SK-N-SH treated with all-trans-retinoic acid at 6 μM for 48 hours (cell line): ENCODE data around the gene RHEBL1.
A peak's percentile ranks its signal among the peaks of the same experiment; 100 is the strongest.

Experiments used
- ATAC-seq: fragments of 200-7000 bp; cut with Tn5 transposase; 3 replicates; pipeline ENCODE4 v1.9.1; 2020; ENCODE audit warnings: mild to moderate bottlenecking, moderate library complexity
- ARNTL ChIP-seq: fragments of 450-650 bp; formaldehyde crosslinking; IDR thresholded peaks from 2 replicates; pipeline ENCODE4 v1.5.0; 2020; ENCODE audit warnings: low read depth, mild to moderate bottlenecking, moderate library complexity, borderline replicate concordance
- BACH2 ChIP-seq: fragments of 250-450 bp; sonication (Bioruptor Pico); IDR thresholded peaks from 2 replicates; pipeline ENCODE4 v1.9.0; 2021; ENCODE audit warnings: mild to moderate bottlenecking, borderline replicate concordance
- CREB5 ChIP-seq: fragments of 250-450 bp; sonication (Bioruptor Pico); IDR thresholded peaks from 2 replicates; pipeline ENCODE4 v1.5.1; 2020; ENCODE audit warnings: low read depth, mild to moderate bottlenecking, moderate library complexity
- CSDC2 ChIP-seq: fragments of 250-450 bp; sonication (Bioruptor Pico); IDR thresholded peaks from 2 replicates; pipeline ENCODE4 v1.5.0; 2020; ENCODE audit warnings: mild to moderate bottlenecking, moderate library complexity
- CSRNP3 ChIP-seq: fragments of 250-450 bp; sonication (Bioruptor Pico); IDR thresholded peaks from 2 replicates; pipeline ENCODE4 v1.5.1; 2021; ENCODE audit warnings: mild to moderate bottlenecking, moderate library complexity
- ISL1 ChIP-seq: fragments of 250-450 bp; sonication (Bioruptor Pico); IDR thresholded peaks from 2 replicates; pipeline ENCODE4 v2.1.2; 2022; ENCODE audit warnings: mild to moderate bottlenecking, moderate library complexity
- OSR1 ChIP-seq: fragments of 250-450 bp; sonication (Bioruptor Pico); IDR thresholded peaks from 2 replicates; pipeline ENCODE4 v1.8.0; 2022; ENCODE audit warnings: moderate library complexity, mild to moderate bottlenecking, inconsistent platforms
- PATZ1 ChIP-seq: fragments of 250-450 bp; sonication (Bioruptor Pico); IDR thresholded peaks from 2 replicates; pipeline ENCODE4 v1.8.0; 2020; ENCODE audit warnings: mild to moderate bottlenecking, moderate library complexity, borderline replicate concordance
- POU6F1 ChIP-seq: fragments of 250-450 bp; sonication (Bioruptor Pico); IDR thresholded peaks from 2 replicates; pipeline ENCODE4 v1.8.0; 2021; ENCODE audit warnings: low read depth, mild to moderate bottlenecking, moderate library complexity, borderline replicate concordance
- PPARA ChIP-seq: fragments of 250-450 bp; sonication (Bioruptor Pico); IDR thresholded peaks from 2 replicates; pipeline ENCODE4 v1.5.0; 2020; ENCODE audit warnings: mild to moderate bottlenecking, borderline replicate concordance
- RARB ChIP-seq: fragments of 250-450 bp; sonication (Bioruptor Pico); IDR thresholded peaks from 2 replicates; pipeline ENCODE4 v1.8.0; 2021; ENCODE audit warnings: mild to moderate bottlenecking, moderate library complexity
- SNAI2 ChIP-seq: fragments of 250-450 bp; sonication (Bioruptor Pico); IDR thresholded peaks from 2 replicates; pipeline ENCODE4 v1.5.0; 2020; ENCODE audit warnings: mild to moderate bottlenecking, moderate library complexity
- TCF4 ChIP-seq: fragments of 250-450 bp; sonication (Bioruptor Pico); IDR thresholded peaks from 2 replicates; pipeline ENCODE4 v1.8.0; 2021; ENCODE audit warnings: mild to moderate bottlenecking, moderate library complexity, borderline replicate concordance
- TOX ChIP-seq: fragments of 250-450 bp; sonication (Bioruptor Pico); IDR thresholded peaks from 2 replicates; pipeline ENCODE4 v1.8.0; 2021; ENCODE audit warnings: mild to moderate bottlenecking, moderate library complexity, borderline replicate concordance
- ZC3H10 ChIP-seq: fragments of 250-450 bp; sonication (Bioruptor Pico); IDR thresholded peaks from 2 replicates; pipeline ENCODE4 v1.5.1; 2021; ENCODE audit warnings: mild to moderate bottlenecking, moderate library complexity
- ZFP3 ChIP-seq: fragments of 250-450 bp; sonication (Bioruptor Pico); IDR thresholded peaks from 2 replicates; pipeline ENCODE4 v1.5.0; 2020; ENCODE audit warnings: mild to moderate bottlenecking, moderate library complexity
- ZFP30 ChIP-seq: fragments of 450-650 bp; formaldehyde crosslinking; IDR thresholded peaks from 2 replicates; pipeline ENCODE4 v1.5.0; 2022; ENCODE audit warnings: mild to moderate bottlenecking, moderate library complexity
- ZNF565 ChIP-seq: fragments of 450-650 bp; formaldehyde crosslinking; conservative IDR thresholded peaks from 2 replicates; pipeline ENCODE4 v1.5.0; 2020; ENCODE audit warnings: low read depth, mild to moderate bottlenecking, moderate library complexity
- ZNF70 ChIP-seq: fragments of 450-650 bp; formaldehyde crosslinking; IDR thresholded peaks from 2 replicates; pipeline ENCODE4 v1.5.0; 2020; ENCODE audit warnings: mild to moderate bottlenecking, moderate library complexity
- ZNF8 ChIP-seq: fragments of 450-650 bp; formaldehyde crosslinking; IDR thresholded peaks from 2 replicates; pipeline ENCODE4 v1.5.0; 2020; ENCODE audit warnings: mild to moderate bottlenecking, moderate library complexity

RHEBL1 gene

GRCh38 chr12:49088150-49088931 is 18.6 kb upstream of the RHEBL1 start:
- peak; percentile 94 for ATAC-seq
- TF ChIP-seq CSDC2 (CRISPR knock-in tag) = no peak
- TF ChIP-seq, all 23 proteins: peak for 0

GRCh38 chr12:49086116-49086515 is 16.3 kb upstream of the RHEBL1 start:
- no peak for TF ChIP-seq OSR1 (CRISPR knock-in tag)
- no peak for TF ChIP-seq ZNF565
- TF ChIP-seq BACH2 (CRISPR knock-in tag) = no peak
- TF ChIP-seq ISL1 = no peak
- TF ChIP-seq, all 23 proteins: peak for 0
- no peak for ATAC-seq

GRCh38 chr12:49084438-49084837 is 14.7 kb upstream of the RHEBL1 start:
- ATAC-seq = no peak
- TF ChIP-seq ZFP30 (CRISPR knock-in tag) (no peak), CSRNP3 (no peak), POU6F1 (no peak), TOX (CRISPR knock-in tag) (no peak), CSDC2 (CRISPR knock-in tag) (no peak), PPARA (CRISPR knock-in tag) (no peak), ISL1 (no peak), CREB5 (CRISPR knock-in tag) (no peak), ZNF70 (CRISPR knock-in tag) (no peak), ZNF565 (no peak), ZC3H10 (CRISPR knock-in tag) (no peak), ZFP3 (no peak), BACH2 (CRISPR knock-in tag) (no peak), ZNF8 (CRISPR knock-in tag) (no peak), OSR1 (CRISPR knock-in tag) (no peak), PATZ1 (CRISPR knock-in tag) (no peak), TCF4 (no peak), RARB (no peak), ARNTL (CRISPR knock-in tag) (no peak)

- no peak for TF ChIP-seq SNAI2 (CRISPR knock-in tag)
- TF ChIP-seq PATZ1 (CRISPR knock-in tag) = no peak
- TF ChIP-seq PPARA (CRISPR knock-in tag) = no peak
- no peak for TF ChIP-seq CSDC2 (CRISPR knock-in tag)
- TF ChIP-seq POU6F1 = no peak
- no peak for TF ChIP-seq TCF4
- TF ChIP-seq ZNF565 = no peak
- TF ChIP-seq ZFP30 (CRISPR knock-in tag) = no peak
- no peak for ATAC-seq
Observed at GRCh38 chr12:49079793-49080192, 10.0 kb upstream of the RHEBL1 start.
